ENCODE results near the gene SPECC1. TPM values are rescaled to one million over a fixed set of nuclear protein-coding genes. Genes with fewer than 3 reads are reported as not detected.

The SPECC1 gene
- polyA plus RNA-seq, 3 donors, result 36.0 to 58.4 (median 50.5) TPM

DNA sequence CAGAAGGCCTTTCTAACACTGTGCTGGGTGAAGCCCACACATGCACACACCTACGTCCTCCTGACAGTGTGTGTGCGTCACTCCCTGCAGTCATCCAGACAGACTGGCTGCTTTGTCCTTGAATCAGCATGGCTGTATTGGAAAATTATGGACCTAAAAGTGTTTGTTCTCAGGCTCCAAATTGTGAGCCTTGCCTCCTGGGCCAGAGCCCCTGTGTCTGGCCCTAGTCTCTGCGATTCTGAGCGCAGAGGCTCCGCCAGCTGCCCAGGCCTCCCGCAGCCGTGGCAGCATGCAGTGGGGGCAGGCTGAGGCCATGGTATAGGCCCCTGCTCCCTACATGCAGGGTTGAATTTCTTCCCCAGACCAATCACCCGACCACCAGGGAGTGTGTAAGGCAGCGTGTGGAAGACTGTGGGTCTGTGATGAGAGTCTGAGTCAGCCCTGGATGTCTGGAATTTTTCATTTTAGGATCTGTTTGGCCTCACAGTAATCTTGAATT lies 291.3 kb downstream of the SPECC1 start:
- 100% methylated on average over 2 of the region's 9 CpGs for WGBS (ENCODE audit: insufficient coverage)
- intact Hi-C loops (cut with micrococcal nuclease), result loop anchor here in 1 of 2 donors (10.0 kb wide), 2 partner anchors 46 to 306 kb away; no protein-coding TSS in a partner anchor

DNA sequence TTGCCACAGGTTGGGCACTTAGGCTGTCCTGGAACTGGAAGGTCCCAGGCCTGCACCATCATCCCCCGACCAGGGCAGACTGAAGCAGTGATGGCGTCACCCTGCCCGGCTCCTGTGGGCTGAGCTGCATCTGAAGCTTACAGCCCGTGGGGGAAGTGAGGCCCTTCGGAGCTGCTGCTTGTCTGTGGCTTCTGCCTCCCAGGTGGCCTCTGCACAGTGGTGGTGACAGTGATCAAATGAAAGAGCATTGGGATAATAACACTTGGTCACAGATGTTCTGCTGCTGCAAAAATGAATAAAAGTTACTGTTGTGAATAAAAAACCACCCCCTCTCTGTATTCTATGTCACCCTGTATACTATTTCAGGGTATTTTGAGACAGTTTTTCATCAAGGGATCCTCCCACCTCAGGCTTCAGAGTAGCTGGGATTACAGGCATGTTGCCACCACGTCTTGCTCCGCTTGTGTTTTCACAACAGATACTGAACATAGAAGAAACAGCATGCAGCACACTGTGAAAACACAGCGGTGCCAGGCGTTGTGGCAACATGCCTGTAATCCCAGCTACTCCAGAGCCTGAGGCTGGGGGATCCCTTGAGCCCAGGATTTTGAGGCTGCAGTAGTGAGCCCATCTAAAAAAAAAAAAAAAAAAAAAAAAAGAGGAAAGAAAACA lies 293.2 kb downstream of the SPECC1 start:
- DNase-seq, result no peak
- intact Hi-C loops (cut with micrococcal nuclease), result loop anchor here in 1 of 2 donors (10.0 kb wide), 2 partner anchors 48 to 308 kb away; no protein-coding TSS in a partner anchor
- peaks cover 55 to 92% of the 10 kb centered on the region in 2 donors for H3K36me3 ChIP-seq (replicated peaks in 1 of 2; ENCODE audit: control insufficient read depth in 1 of 2, insufficient read depth in 2 of 2, low read length in 2 of 2)
- no peaks in the 10 kb centered on the region for H4K20me1 ChIP-seq (ENCODE audit: insufficient read depth, low read length)
- H3K27me3 Mint-ChIP-seq (ENCODE audit: low read depth in 3 of 3), result peaks cover 0 to 1% (median 0%) of the 10 kb centered on the region in 3 donors
- TF ChIP-seq, protein P1, sequence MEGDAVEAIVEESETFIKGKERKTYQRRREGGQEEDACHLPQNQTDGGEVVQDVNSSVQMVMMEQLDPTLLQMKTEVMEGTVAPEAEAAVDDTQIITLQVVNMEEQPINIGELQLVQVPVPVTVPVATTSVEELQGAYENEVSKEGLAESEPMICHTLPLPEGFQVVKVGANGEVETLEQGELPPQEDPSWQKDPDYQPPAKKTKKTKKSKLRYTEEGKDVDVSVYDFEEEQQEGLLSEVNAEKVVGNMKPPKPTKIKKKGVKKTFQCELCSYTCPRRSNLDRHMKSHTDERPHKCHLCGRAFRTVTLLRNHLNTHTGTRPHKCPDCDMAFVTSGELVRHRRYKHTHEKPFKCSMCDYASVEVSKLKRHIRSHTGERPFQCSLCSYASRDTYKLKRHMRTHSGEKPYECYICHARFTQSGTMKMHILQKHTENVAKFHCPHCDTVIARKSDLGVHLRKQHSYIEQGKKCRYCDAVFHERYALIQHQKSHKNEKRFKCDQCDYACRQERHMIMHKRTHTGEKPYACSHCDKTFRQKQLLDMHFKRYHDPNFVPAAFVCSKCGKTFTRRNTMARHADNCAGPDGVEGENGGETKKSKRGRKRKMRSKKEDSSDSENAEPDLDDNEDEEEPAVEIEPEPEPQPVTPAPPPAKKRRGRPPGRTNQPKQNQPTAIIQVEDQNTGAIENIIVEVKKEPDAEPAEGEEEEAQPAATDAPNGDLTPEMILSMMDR (IDR thresholded peaks at IDR 0.05), result no peak
- H3K79me2 ChIP-seq (ENCODE audit: insufficient read depth, low read length), result no peaks in the 10 kb centered on the region
- peaks cover 69 to 83% of the 10 kb centered on the region in 2 donors for H3K36me3 Mint-ChIP-seq
- no peak overlapping the region for H3K27ac Mint-ChIP-seq
- H3K9me3 ChIP-seq (replicated peaks in 1 of 2; ENCODE audit: control insufficient read depth in 1 of 2, insufficient read depth in 1 of 2, low read length in 2 of 2), result peaks cover 12 to 14% of the 10 kb centered on the region in 2 donors
- peaks cover 11 to 22% (median 15%) of the 10 kb centered on the region in 7 donors for H3K9me3 Mint-ChIP-seq
- H3K9ac ChIP-seq (ENCODE audit: insufficient read depth, low read length, poor library complexity, severe bottlenecking), result no peak overlapping the region
- no peaks in the 10 kb centered on the region for H3K27me3 ChIP-seq (ENCODE audit: control insufficient read depth in 2 of 2, insufficient read depth in 2 of 2, low read length in 2 of 2)
- H3K4me2 ChIP-seq (replicated peaks; ENCODE audit: extremely low read depth, low read length, poor library complexity, severe bottlenecking), result no peak overlapping the region
- H2AFZ ChIP-seq (ENCODE audit: insufficient read depth, low read depth, low read length, poor library complexity, severe bottlenecking), result no peak overlapping the region
- H3K4me3 ChIP-seq (replicated peaks in 1 of 3; ENCODE audit: low read depth in 2 of 3, low read length in 3 of 3), result no peak overlapping the region
- WGBS (ENCODE audit: insufficient coverage), result 79% methylated on average over 9 of the region's 9 CpGs
- H3K4me1 Mint-ChIP-seq, result peaks cover 8% of the 10 kb centered on the region
- H3K4me1 ChIP-seq (ENCODE audit: control insufficient read depth in 1 of 2, insufficient read depth in 2 of 2, low read length in 2 of 2), result no peaks in the 10 kb centered on the region
- no peak overlapping the region for H3K4me3 Mint-ChIP-seq
- no peak overlapping the region for H3K27ac ChIP-seq (ENCODE audit: low read depth in 1 of 2, low read length in 2 of 2)

More for the DNA sequence above, 291.3 kb downstream of the SPECC1 start:
- no peak overlapping the region for H3K4me2 ChIP-seq (replicated peaks; ENCODE audit: extremely low read depth, low read length, poor library complexity, severe bottlenecking)
- Mint-ChIP-seq H3K9me3 (peaks cover 0 to 10% (median 3%) of the 10 kb centered on the region in 7 donors), H3K4me3 (no peak overlapping the region), H3K27me3 (ENCODE audit: low read depth in 3 of 3) (peaks cover 0 to 1% (median 0%) of the 10 kb centered on the region in 3 donors), H3K27ac (peak overlapping the region in 2 of 7 donors; percentile 10 to 61), H3K4me1 (peaks cover 5% of the 10 kb centered on the region), H3K36me3 (peaks cover 67 to 77% of the 10 kb centered on the region in 2 donors)
- peaks cover 0 to 5% of the 10 kb centered on the region in 2 donors for H3K9me3 ChIP-seq (replicated peaks in 1 of 2; ENCODE audit: control insufficient read depth in 1 of 2, insufficient read depth in 1 of 2, low read length in 2 of 2)
- peaks cover 44 to 81% of the 10 kb centered on the region in 2 donors for H3K36me3 ChIP-seq (replicated peaks in 1 of 2; ENCODE audit: control insufficient read depth in 1 of 2, insufficient read depth in 2 of 2, low read length in 2 of 2)
- TF ChIP-seq, protein P1 (IDR thresholded peaks at IDR 0.05), result no peak
- no peaks in the 10 kb centered on the region for H3K79me2 ChIP-seq (ENCODE audit: insufficient read depth, low read length)
- no peak overlapping the region for H3K27ac ChIP-seq (ENCODE audit: low read depth in 1 of 2, low read length in 2 of 2)
- DNase-seq, result no peak
- H3K4me3 ChIP-seq (replicated peaks in 1 of 3; ENCODE audit: low read depth in 2 of 3, low read length in 3 of 3), result no peak overlapping the region
- no peak overlapping the region for H2AFZ ChIP-seq (ENCODE audit: insufficient read depth, low read depth, low read length, poor library complexity, severe bottlenecking)
- no peaks in the 10 kb centered on the region for H4K20me1 ChIP-seq (ENCODE audit: insufficient read depth, low read length)
- H3K4me1 ChIP-seq (ENCODE audit: control insufficient read depth in 1 of 2, insufficient read depth in 2 of 2, low read length in 2 of 2), result no peaks in the 10 kb centered on the region
- no peak overlapping the region for H3K9ac ChIP-seq (ENCODE audit: insufficient read depth, low read length, poor library complexity, severe bottlenecking)
- no peaks in the 10 kb centered on the region for H3K27me3 ChIP-seq (ENCODE audit: control insufficient read depth in 2 of 2, insufficient read depth in 2 of 2, low read length in 2 of 2)
